ENCODE data around the gene C1orf122.
"Not testable (repeated sequence)": the region's sequence is repeated elsewhere in the genome, so short reads cannot be mapped to it uniquely, and the experiment has no call there.

The C1orf122 gene

GRCh38 chr1:37807555-37808368 lies at the start of gene C1orf122, which contains the start of gene YRDC:
TSS of gene C1orf122 (plus strand) at chr1:37807790. CDS start at chr1:37808405, 615 bp downstream.
TSS of gene YRDC (minus strand) at chr1:37808208. CDS start at chr1:37808180, 28 bp downstream.
- FAIRE-seq = no peak

GRCh38 chr1:37759451-37759850 lies 48.1 kb upstream of the C1orf122 start:
- no peak for FAIRE-seq

- FAIRE-seq = no peak
These were observed 46.0 kb upstream of the C1orf122 start for GRCh38 chr1:37761416-37762095.

- FAIRE-seq = no peak
These were observed 45.1 kb upstream of the C1orf122 start for GRCh38 chr1:37762516-37762915.

- no peak for FAIRE-seq
These were observed 43.7 kb upstream of the C1orf122 start for GRCh38 chr1:37763791-37764413.

- FAIRE-seq = no peak
These were observed 43.2 kb upstream of the C1orf122 start for GRCh38 chr1:37764414-37764825.

- no peak for FAIRE-seq
These were observed 42.6 kb upstream of the C1orf122 start, which contains the start of gene EPHA10 for GRCh38 chr1:37764888-37765441. TSS of gene EPHA10 (minus strand) at chr1:37765120. CDS start at chr1:37765066, 54 bp downstream.

GRCh38 chr1:37765916-37766664 lies 41.5 kb upstream of the C1orf122 start:
- no peak for FAIRE-seq

GRCh38 chr1:37767488-37767887 lies 40.1 kb upstream of the C1orf122 start:
- FAIRE-seq = no peak

- FAIRE-seq = not testable (repeated sequence)
These were observed 36.1 kb upstream of the C1orf122 start for GRCh38 chr1:37771440-37771839.

- no peak for FAIRE-seq
These were observed 30.6 kb upstream of the C1orf122 start for GRCh38 chr1:37776946-37777516.

- FAIRE-seq = no peak
These were observed 28.9 kb upstream of the C1orf122 start for GRCh38 chr1:37778654-37779053.

- FAIRE-seq = no peak
These were observed 25.1 kb upstream of the C1orf122 start for GRCh38 chr1:37782491-37782890.

- FAIRE-seq = no peak
These were observed 14.5 kb upstream of the C1orf122 start for GRCh38 chr1:37792943-37793686.

GRCh38 chr1:37793773-37794371 lies 13.7 kb upstream of the C1orf122 start, which contains the start of gene MANEAL:
TSS of gene MANEAL (plus strand) at chr1:37793847. CDS start at chr1:37794183, 336 bp downstream.
- no peak for FAIRE-seq

GRCh38 chr1:37794372-37795339 lies 12.9 kb upstream of the C1orf122 start:
- no peak for FAIRE-seq

GRCh38 chr1:37795340-37796125 lies 12.1 kb upstream of the C1orf122 start:
- no peak for FAIRE-seq

- FAIRE-seq = no peak
These were observed 9.7 kb upstream of the C1orf122 start for GRCh38 chr1:37797750-37798345.
